C4-2B (cell line): ENCODE measurements around the gene FUS.

Experiments
- CTCF ChIP-seq: fragments of 450-650 bp; conservative IDR thresholded peaks from 2 replicates; pipeline ENCODE4 v1.5.1; 2017; ENCODE audit warnings: mild to moderate bottlenecking
- ZFX ChIP-seq: fragments of 450-650 bp; IDR thresholded peaks from 2 replicates; pipeline ENCODE4 v1.6.1; 2017

DNA sequence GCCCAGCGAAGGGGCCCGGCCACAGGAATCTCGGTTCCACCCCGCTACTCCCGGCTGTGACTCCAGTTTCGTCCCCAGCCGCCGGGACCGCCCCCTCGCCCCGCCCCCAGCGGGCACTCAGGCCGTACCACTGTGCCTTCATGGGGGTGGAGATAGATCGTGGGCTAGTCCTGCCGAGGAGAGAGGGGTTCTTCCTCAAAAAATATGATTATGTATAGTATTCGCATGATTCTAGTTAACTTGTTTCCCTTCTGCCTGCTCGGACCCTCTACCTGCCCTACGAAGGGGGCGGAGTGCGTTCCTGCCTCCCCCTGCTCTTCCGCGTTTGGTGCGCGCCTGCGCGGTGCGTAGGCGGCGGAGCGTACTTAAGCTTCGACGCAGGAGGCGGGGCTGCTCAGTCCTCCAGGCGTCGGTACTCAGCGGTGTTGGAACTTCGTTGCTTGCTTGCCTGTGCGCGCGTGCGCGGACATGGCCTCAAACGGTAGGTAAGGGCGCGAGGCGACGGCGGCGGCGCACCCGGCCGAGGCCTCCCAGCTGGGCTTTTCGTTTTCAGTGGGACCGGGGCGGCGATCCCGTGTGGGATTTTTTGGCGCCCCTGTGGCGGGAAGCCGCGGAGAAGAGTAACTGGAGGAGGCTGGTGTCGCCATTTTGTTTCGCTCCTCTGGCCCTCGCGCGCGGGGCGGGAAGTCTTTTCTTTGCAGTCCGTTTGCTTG lies at the start of gene FUS:
- no peak for TF ChIP-seq CTCF
- TF ChIP-seq ZFX, result no peak
